Endothelial cell of umbilical vein (primary cell): Measurements from ENCODE around the gene ITGAX. TPM values are rescaled to one million over a fixed set of nuclear protein-coding genes. Genes with fewer than 3 reads are reported as not detected.

Experiments used
- BruUV-seq: library from RNA; stranded (reverse); fragments of 400-500 nt; replicated peaks from 2 replicates; lab custom pipeline; 2021; lab: Mats Ljungman, UMichigan
- CTCF ChIA-PET: fragments of 300-600, 350-600 bp; sonication (Branson Sonifier 250); formaldehyde crosslinking; loops from one replicate; lab custom pipeline; 2021; ENCODE audit warnings: antibody characterized with exemption, inconsistent platforms; lab: Charles Lee
- POLR2A ChIA-PET: fragments of 300-600, 350-600 bp; sonication (Branson Sonifier 250); formaldehyde crosslinking; loops from one replicate; lab custom pipeline; 2021; ENCODE audit warnings: antibody characterized with exemption, inconsistent platforms; lab: Charles Lee
- DNase-seq: peaks from one replicate; pipeline ENCODE4 v3.0.0-alpha.2; 2011; ENCODE audit warnings: low read depth, low spot score
- FAIRE-seq: peaks from 2 replicates; lab custom pipeline; 2011; peaks lifted over from hg19 to GRCh38; lab: Jason Lieb, UNC
- H2AFZ ChIP-seq: 2 replicates; pipeline ENCODE4 v1.6.0; 2012; ENCODE audit warnings: low read depth, low read length, control low read depth, inconsistent platforms
- H3K27ac ChIP-seq: 2 replicates; pipeline ENCODE4 v1.5.1; 2011; ENCODE audit warnings: low read depth, mild to moderate bottlenecking, control low read depth, low read length, moderate library complexity; ENCODE audit not compliant: insufficient read depth
- H3K27me3 ChIP-seq, 2 experiments: 2 replicates each; pipeline versions ENCODE4 v1.6.0 to v1.6.1; 2011; ENCODE audit warnings: low read length in 2 of 2, mixed read lengths in 1 of 2; ENCODE audit not compliant: control insufficient read depth in 2 of 2, insufficient read depth in 2 of 2
- H3K36me3 ChIP-seq, 2 experiments: 2 replicates in 1 of 2; 3 replicates in 1 of 2; pipeline ENCODE4 v1.5.1; 2011; ENCODE audit warnings: low read length in 2 of 2, mild to moderate bottlenecking in 1 of 2, moderate library complexity in 1 of 2; ENCODE audit not compliant: control insufficient read depth in 2 of 2, insufficient read depth in 2 of 2; ENCODE audit errors: extremely low read depth in 1 of 2
- H3K4me1 ChIP-seq: 3 replicates; pipeline ENCODE4 v1.5.1; 2011; ENCODE audit warnings: mild to moderate bottlenecking, low read length; ENCODE audit not compliant: control insufficient read depth, insufficient read depth; ENCODE audit errors: extremely low read depth
- H3K4me2 ChIP-seq: 2 replicates; pipeline ENCODE4 v1.6.1; 2011; ENCODE audit warnings: low read length, control low read depth, mixed read lengths; ENCODE audit not compliant: insufficient read depth
- H3K4me3 ChIP-seq, 3 experiments: fragments of 200-600 bp in 1 of 3; sonication (generic), shearing (Covaris generic) in 1 of 3; replicated peaks in 1 of 3; 2 replicates each; pipeline ENCODE4 v1.5.1; 2011 to 2016; ENCODE audit warnings: control low read depth in 3 of 3, low read length in 3 of 3, mild to moderate bottlenecking in 2 of 3, inconsistent platforms in 1 of 3, low read depth in 1 of 3, moderate library complexity in 1 of 3; ENCODE audit not compliant: insufficient read depth in 1 of 3
- H3K79me2 ChIP-seq: 2 replicates; pipeline ENCODE4 v1.6.0; 2012; ENCODE audit warnings: low read length, inconsistent platforms; ENCODE audit not compliant: control insufficient read depth, insufficient read depth
- H3K9ac ChIP-seq: replicated peaks from 2 replicates; pipeline ENCODE3; 2011; ENCODE audit warnings: low read length, control low read depth; ENCODE audit not compliant: insufficient read depth; ENCODE audit errors: extremely low read depth
- H3K9me1 ChIP-seq: replicated peaks from 3 replicates; pipeline ENCODE4 v1.6.0; 2011; ENCODE audit warnings: mild to moderate bottlenecking, low read length; ENCODE audit not compliant: control insufficient read depth, insufficient read depth; ENCODE audit errors: extremely low read depth
- H3K9me3 ChIP-seq: replicated peaks from 2 replicates; pipeline ENCODE4 v1.5.1; 2012; ENCODE audit warnings: low read length, inconsistent platforms; ENCODE audit not compliant: control insufficient read depth, insufficient read depth
- H4K20me1 ChIP-seq: replicated peaks from 2 replicates; pipeline ENCODE3; 2011; ENCODE audit warnings: mild to moderate bottlenecking, low read length; ENCODE audit not compliant: control insufficient read depth, insufficient read depth; ENCODE audit errors: extremely low read depth
- CTCF ChIP-seq, 2 donors: IDR thresholded peaks; 1 replicate in 1 of 2; 2 replicates in 1 of 2; pipeline ENCODE4 v1.5.1; 2011; ENCODE audit warnings: low read length in 2 of 2, mild to moderate bottlenecking in 2 of 2, moderate library complexity in 2 of 2, control low read depth in 1 of 2, inconsistent platforms in 1 of 2, low read depth in 1 of 2; ENCODE audit not compliant: insufficient read depth in 1 of 2; ENCODE audit errors: extremely low read depth in 1 of 2
- EZH2 ChIP-seq: IDR thresholded peaks from 2 replicates; pipeline ENCODE4 v1.6.1; 2012; ENCODE audit warnings: borderline replicate concordance, low read depth, mild to moderate bottlenecking, moderate library complexity, low read length, inconsistent platforms; ENCODE audit not compliant: severe bottlenecking
- FOS ChIP-seq: IDR thresholded peaks from 2 replicates; pipeline ENCODE4 v1.6.1; 2011; ENCODE audit warnings: mild to moderate bottlenecking, low read length, moderate library complexity, borderline replicate concordance; ENCODE audit not compliant: insufficient read depth
- JUN ChIP-seq: IDR thresholded peaks from 2 replicates; pipeline ENCODE4 v1.6.1; 2011; ENCODE audit warnings: borderline replicate concordance, low read depth; ENCODE audit not compliant: insufficient read length, insufficient read depth
- MYC ChIP-seq: IDR thresholded peaks from one replicate; pipeline ENCODE4 v1.6.1; 2011; ENCODE audit warnings: mild to moderate bottlenecking, low read depth, low read length
- dilution Hi-C: fragments of 300-500 bp; cut with MboI; formaldehyde crosslinking; loops from one replicate; pipeline ENCODE4 v1.15.0; 2019; ENCODE audit warnings: low sequenced_read_pairs; ENCODE audit not compliant: extremely low pct_ligation_motif_present
- intact Hi-C: fragments of 100-400 bp; cut with micrococcal nuclease; formaldehyde crosslinking; loops from one replicate; pipeline ENCODE4 v1.10.0; 2022
- polyA plus RNA-seq, 4 experiments: library from polyadenylated mRNA; depleted of rRNA in 3 of 4; stranded (reverse) in 3 of 4; unstranded in 1 of 4; fragments of >200 nt; gene quantifications; 2 replicates each; pipeline versions ENCODE4 v1.2.1 to v1.2.3, GENCODE V29; 2011 to 2012; ENCODE audit warnings: missing spikeins in 1 of 4
- total RNA-seq: library from RNA; stranded (reverse); gene quantifications from 2 replicates; pipeline ENCODE4 v1.2.3, GENCODE V29; 2021

The ITGAX gene
- total and polyA plus RNA-seq, 2 donors (not counting 3 experiments of a cell fraction or from before 2014, with no cell fraction given), result 0.18 to 1.4 TPM

GRCh38 chr16:31404353-31405064 is 49.5 kb downstream of the ITGAX start:
- Histone ChIP-seq H3K9me3 (no peaks in the 10 kb centered on the region), H3K9ac (no peak overlapping the region), H3K27me3 (no peaks in the 10 kb centered on the region), H3K79me2 (no peaks in the 10 kb centered on the region), H2AFZ (no peak overlapping the region), H3K27ac (no peak overlapping the region), H3K36me3 (no peaks in the 10 kb centered on the region), H3K4me2 (no peak overlapping the region), H3K4me3 (no peak overlapping the region), H3K4me1 (no peaks in the 10 kb centered on the region), H4K20me1 (no peaks in the 10 kb centered on the region), H3K9me1 (no peaks in the 10 kb centered on the region)
- BruUV-seq, result no TSS peak
- dilution Hi-C loops, result no loop called here
- ChIA-PET CTCF (no interaction called here), POLR2A (no interaction called here)
- intact Hi-C loops, result no loop called here
- TF ChIP-seq FOS (no peak), MYC (no peak), EZH2 (no peak)
- DNase-seq, result no peak
- FAIRE-seq, result no peak

- no peaks in the 10 kb centered on the region for H3K79me2 ChIP-seq
- POLR2A ChIA-PET, result no interaction called here
- TF ChIP-seq JUN, result no peak
- no peak for TF ChIP-seq CTCF (IDR thresholded peaks at IDR 0.05; ENCODE audit: extremely low read depth in 1 of 2, insufficient read depth in 1 of 2, low read depth in 1 of 2, low read length in 2 of 2)
- intact Hi-C loops, result no loop called here
- no TSS peak for BruUV-seq
- H3K27me3 ChIP-seq, result no peaks in the 10 kb centered on the region
- no peak overlapping the region for H3K4me2 ChIP-seq
- no peaks in the 10 kb centered on the region for H3K9me3 ChIP-seq
- CTCF ChIA-PET, result no interaction called here
- H4K20me1 ChIP-seq, result no peaks in the 10 kb centered on the region
- H3K9me1 ChIP-seq, result no peaks in the 10 kb centered on the region
- no peak overlapping the region for H3K4me3 ChIP-seq
- no peak for DNase-seq
- H3K27ac ChIP-seq, result no peak overlapping the region
- dilution Hi-C loops, result no loop called here
- no peaks in the 10 kb centered on the region for H3K36me3 ChIP-seq
- H2AFZ ChIP-seq, result no peak overlapping the region
- H3K4me1 ChIP-seq, result no peaks in the 10 kb centered on the region
- no peak for FAIRE-seq
- H3K9ac ChIP-seq, result no peak overlapping the region
Measured at GRCh38 chr16:31407406-31407805, 52.4 kb downstream of the ITGAX start.
